GM23338 (cell line): ENCODE measurements around the gene USH2A. TPM values are rescaled to one million over a fixed set of nuclear protein-coding genes. Genes with fewer than 3 reads are reported as not detected.

Source experiments
- ATAC-seq: fragments of 200-7000 bp; cut with Tn5 transposase; 3 replicates; pipeline ENCODE4 v1.9.1; 2020
- DNase-seq: peaks from one replicate; pipeline ENCODE4 v3.0.0-alpha.2; 2015; ENCODE audit warnings: low spot score
- H2AFZ ChIP-seq: fragments of 200-600 bp; sonication (generic); 2 replicates; pipeline ENCODE4 v1.8.0; 2016; ENCODE audit warnings: antibody characterized with exemption, mild to moderate bottlenecking, moderate library complexity
- H3F3A ChIP-seq: fragments of 200-600 bp; sonication (generic); replicated peaks from 2 replicates; pipeline ENCODE4 v1.8.0; 2017; ENCODE audit warnings: antibody characterized with exemption, mixed run types, low read depth
- H3K27ac ChIP-seq: fragments of 200-600 bp; sonication (generic); 2 replicates; pipeline ENCODE4 v1.6.1; 2016; ENCODE audit warnings: low read depth
- H3K27me3 ChIP-seq: fragments of 200-600 bp; sonication (generic); 2 replicates; pipeline ENCODE4 v1.8.0; 2016; ENCODE audit warnings: mild to moderate bottlenecking, mixed run types, moderate library complexity; ENCODE audit not compliant: insufficient read depth
- H3K36me3 ChIP-seq: fragments of 200-600 bp; sonication (generic); 2 replicates; pipeline ENCODE4 v1.8.0; 2016; ENCODE audit warnings: mild to moderate bottlenecking; ENCODE audit not compliant: insufficient read depth
- H3K4me1 ChIP-seq: fragments of 200-600 bp; sonication (generic); 2 replicates; pipeline ENCODE4 v1.8.0; 2016; ENCODE audit warnings: mild to moderate bottlenecking, moderate library complexity; ENCODE audit not compliant: insufficient read depth
- H3K4me2 ChIP-seq: fragments of 200-600 bp; sonication (generic); 2 replicates; pipeline ENCODE4 v1.7.1; 2017; ENCODE audit warnings: mixed run types
- H3K4me3 ChIP-seq: fragments of 200-600 bp; sonication (generic); 2 replicates; pipeline ENCODE4 v1.6.1; 2016; ENCODE audit warnings: mixed run types
- H3K79me2 ChIP-seq: fragments of 200-600 bp; sonication (generic); replicated peaks from 2 replicates; pipeline ENCODE4 v1.8.0; 2017; ENCODE audit warnings: mild to moderate bottlenecking; ENCODE audit not compliant: insufficient read depth
- H3K9me2 ChIP-seq: fragments of 200-600 bp; sonication (generic); 2 replicates; pipeline ENCODE4 v1.8.0; 2017; ENCODE audit not compliant: insufficient read depth
- H4K20me1 ChIP-seq: fragments of 200-600 bp; sonication (generic); replicated peaks from 2 replicates; pipeline ENCODE4 v1.8.0; 2017; ENCODE audit warnings: mild to moderate bottlenecking; ENCODE audit not compliant: insufficient read depth
- H3K27ac Mint-ChIP-seq: 2 replicates; pipeline ENCODE4 v1.8.0; 2020; ENCODE audit warnings: inconsistent platforms, mild to moderate bottlenecking, moderate library complexity, mixed read lengths
- H3K27me3 Mint-ChIP-seq: 3 replicates; pipeline ENCODE4 v1.8.0; 2022; ENCODE audit warnings: low read depth, mild to moderate bottlenecking, moderate library complexity, mixed read lengths, inconsistent platforms; ENCODE audit not compliant: insufficient read depth, poor library complexity
- H3K36me3 Mint-ChIP-seq: 3 replicates; pipeline ENCODE4 v1.8.0; 2021; ENCODE audit warnings: low read depth, mild to moderate bottlenecking, inconsistent platforms, moderate library complexity, mixed read lengths
- H3K4me1 Mint-ChIP-seq: 3 replicates; pipeline ENCODE4 v1.8.0; 2020; ENCODE audit warnings: mild to moderate bottlenecking, inconsistent platforms, mixed read lengths
- H3K4me3 Mint-ChIP-seq: 3 replicates; pipeline ENCODE4 v1.8.0; 2021; ENCODE audit warnings: moderate library complexity, mild to moderate bottlenecking, inconsistent platforms, mixed read lengths
- H3K9me3 Mint-ChIP-seq: 3 replicates; pipeline ENCODE4 v1.8.0; 2020; ENCODE audit warnings: moderate library complexity, mild to moderate bottlenecking, inconsistent platforms, mixed read lengths
- CREB1 ChIP-seq: fragments of 250-450 bp; sonication (Bioruptor Pico); IDR thresholded peaks from 2 replicates; pipeline ENCODE4 v1.5.0; 2020; ENCODE audit warnings: low read depth, mild to moderate bottlenecking, moderate library complexity
- EZH2 ChIP-seq: fragments of 200-600 bp; sonication (generic); IDR thresholded peaks from one replicate; pipeline ENCODE4 v1.8.0; 2017; ENCODE audit warnings: antibody characterized with exemption, mild to moderate bottlenecking, low read depth; ENCODE audit not compliant: unreplicated experiment
- JUNB ChIP-seq: IDR thresholded peaks from one replicate; pipeline ENCODE4 v1.6.1; 2016; ENCODE audit warnings: antibody characterized with exemption; ENCODE audit not compliant: unreplicated experiment
- NANOG ChIP-seq: IDR thresholded peaks from 2 replicates; pipeline ENCODE4 v1.6.1; 2016; ENCODE audit warnings: antibody characterized with exemption, borderline replicate concordance
- REST ChIP-seq: IDR thresholded peaks from one replicate; pipeline ENCODE4 v1.6.1; 2018; ENCODE audit warnings: antibody characterized with exemption; ENCODE audit not compliant: unreplicated experiment
- STAT1 ChIP-seq: IDR thresholded peaks from one replicate; pipeline ENCODE4 v1.6.1; 2016; ENCODE audit warnings: antibody characterized with exemption; ENCODE audit not compliant: unreplicated experiment
- ZNF114 ChIP-seq: fragments of 250-450 bp; sonication (Bioruptor Pico); IDR thresholded peaks from 2 replicates; pipeline ENCODE4 v1.5.0; 2020; ENCODE audit warnings: mild to moderate bottlenecking, moderate library complexity
- ZNF331 ChIP-seq: fragments of 250-450 bp; sonication (Bioruptor Pico); IDR thresholded peaks from 2 replicates; pipeline ENCODE4 v1.5.0; 2020; ENCODE audit warnings: low read depth, mild to moderate bottlenecking, moderate library complexity
- polyA plus RNA-seq: library from polyadenylated mRNA; unstranded; fragments of >200 nt; fragmentation: Nextera tagmentation; extraction: Ambion mirVana; gene quantifications from 2 replicates; pipeline ENCODE4 v1.2.1, GENCODE V29; 2016
- total RNA-seq: library from RNA; depleted of rRNA; stranded (reverse); fragments of >200 nt; shearing (Covaris generic); gene quantifications from 2 replicates; pipeline ENCODE4 v1.2.3, GENCODE V29; 2014
- TF ChIP-seq, protein P1 (sequence below): IDR thresholded peaks from 2 replicates; pipeline ENCODE4 v1.6.1; 2016; ENCODE audit warnings: antibody characterized with exemption
- TF ChIP-seq, protein P2 (sequence below), 2 experiments: fragments of 200-600 bp in 1 of 2; sonication (generic) in 1 of 2; conservative IDR thresholded peaks; 2 replicates each; pipeline versions ENCODE4 v1.5.1 to v1.6.1; 2016 to 2017; ENCODE audit warnings: antibody characterized with exemption in 2 of 2, low read depth in 2 of 2, mild to moderate bottlenecking in 2 of 2, moderate library complexity in 1 of 2

The USH2A gene
- total and polyA plus RNA-seq, 2 experiments from 2014 or later, result 0.03 TPM

DNA sequence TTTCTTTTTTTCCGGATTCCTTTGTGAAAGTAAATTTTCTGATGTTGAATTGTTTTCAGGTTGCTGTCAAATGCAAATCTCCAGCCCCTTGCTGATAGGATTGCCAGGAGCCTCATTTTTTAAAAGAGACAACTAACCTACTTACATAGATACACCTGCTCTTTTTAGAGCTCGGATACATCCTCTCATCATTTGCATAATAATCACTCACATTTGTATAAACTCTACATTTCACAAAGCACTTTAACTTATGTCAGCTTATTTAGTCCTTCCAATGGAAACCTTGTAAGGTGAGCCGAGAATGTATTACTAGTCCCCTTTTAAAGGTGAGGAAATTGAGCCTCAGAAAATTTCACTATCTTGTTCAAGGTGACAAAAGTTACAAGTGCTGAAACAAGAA lies 771.4 kb downstream of the USH2A start:
- no peaks in the 10 kb centered on the region for H3F3A ChIP-seq
- H3K36me3 Mint-ChIP-seq, result no peaks in the 10 kb centered on the region; the same call in 2 of the 3 replicates
- H3K27me3 Mint-ChIP-seq, result peaks cover 6% of the 10 kb centered on the region
- no peaks in the 10 kb centered on the region for H3K9me3 Mint-ChIP-seq
- H3K4me1 ChIP-seq, result peaks cover 53% of the 10 kb centered on the region
- H3K4me1 Mint-ChIP-seq, result peaks cover 59% of the 10 kb centered on the region
- peak overlapping the region; percentile 70; the same call in 1 of the 2 replicates for H3K27ac ChIP-seq
- DNase-seq, result peak; percentile 49
- peak overlapping the region; percentile 56 for H3K4me3 Mint-ChIP-seq
- H3K9me2 ChIP-seq, result no peaks in the 10 kb centered on the region
- H2AFZ ChIP-seq, result no peak overlapping the region
- no peaks in the 10 kb centered on the region for H3K36me3 ChIP-seq
- peak overlapping the region; percentile 60 for H3K27ac Mint-ChIP-seq
- peak overlapping the region; percentile 69 for H3K4me2 ChIP-seq
- no peaks in the 10 kb centered on the region for H4K20me1 ChIP-seq
- TF ChIP-seq CREB1 (CRISPR knock-in tag), result no peak
- peak; percentile 83 for TF ChIP-seq NANOG
- H3K79me2 ChIP-seq, result no peaks in the 10 kb centered on the region
- peak; percentile 78 for ATAC-seq
- no peaks in the 10 kb centered on the region for H3K27me3 ChIP-seq
- H3K4me3 ChIP-seq, result peak overlapping the region; percentile 37

DNA sequence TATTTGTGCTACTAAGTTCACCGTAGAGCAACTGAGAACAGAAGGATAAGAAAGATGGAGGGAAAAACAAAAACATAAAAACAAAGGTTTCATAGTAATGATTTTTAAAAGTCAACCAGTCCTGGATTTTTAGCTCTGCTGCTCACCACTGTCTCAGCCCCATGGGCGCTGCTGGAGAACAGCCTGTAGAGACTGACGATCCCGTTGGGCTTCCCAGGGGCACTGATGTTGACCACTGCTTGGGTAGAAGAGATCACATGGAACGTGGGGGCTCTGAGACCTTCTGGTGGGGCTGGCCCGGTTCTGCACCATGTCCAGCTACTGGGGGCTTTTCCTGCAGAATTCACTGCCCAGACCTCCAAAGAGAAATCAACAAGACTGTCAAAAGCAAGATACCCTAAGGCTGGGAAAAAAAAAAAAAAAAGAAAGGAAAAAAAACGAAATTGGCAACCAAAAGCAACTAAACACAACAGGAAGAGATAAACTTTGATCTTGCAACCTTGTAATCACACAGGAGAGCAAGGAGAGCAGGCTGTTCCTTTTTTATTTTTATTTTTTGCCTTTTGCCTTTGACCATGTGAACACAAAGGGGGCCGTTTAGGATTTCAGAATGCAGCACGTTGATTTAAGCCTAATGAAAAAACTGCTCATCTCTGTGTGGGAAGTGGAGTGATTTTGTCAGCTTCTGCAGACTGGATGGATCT lies 772.6 kb downstream of the USH2A start:
- no peaks in the 10 kb centered on the region for H3K9me2 ChIP-seq
- Mint-ChIP-seq H3K4me3 (no peak overlapping the region; the same call in 2 of the 3 replicates), H3K27me3 (peaks cover 6% of the 10 kb centered on the region), H3K36me3 (no peaks in the 10 kb centered on the region; the same call in 2 of the 3 replicates), H3K4me1 (peaks cover 59% of the 10 kb centered on the region), H3K27ac (peak overlapping the region; percentile 95), H3K9me3 (no peaks in the 10 kb centered on the region)
- no peak for DNase-seq
- peak overlapping the region; percentile 20 for H3K4me3 ChIP-seq
- peaks cover 53% of the 10 kb centered on the region for H3K4me1 ChIP-seq
- H3F3A ChIP-seq, result no peaks in the 10 kb centered on the region
- H3K36me3 ChIP-seq, result no peaks in the 10 kb centered on the region
- no peak overlapping the region; the same call in 1 of the 2 replicates for H3K27ac ChIP-seq
- no peaks in the 10 kb centered on the region for H4K20me1 ChIP-seq
- ATAC-seq, result peak; percentile 46; the same call in 2 of the 3 replicates
- no peak overlapping the region for H2AFZ ChIP-seq
- H3K79me2 ChIP-seq, result no peaks in the 10 kb centered on the region
- H3K4me2 ChIP-seq, result peak overlapping the region; percentile 69
- H3K27me3 ChIP-seq, result no peaks in the 10 kb centered on the region
- TF ChIP-seq, protein P1, sequence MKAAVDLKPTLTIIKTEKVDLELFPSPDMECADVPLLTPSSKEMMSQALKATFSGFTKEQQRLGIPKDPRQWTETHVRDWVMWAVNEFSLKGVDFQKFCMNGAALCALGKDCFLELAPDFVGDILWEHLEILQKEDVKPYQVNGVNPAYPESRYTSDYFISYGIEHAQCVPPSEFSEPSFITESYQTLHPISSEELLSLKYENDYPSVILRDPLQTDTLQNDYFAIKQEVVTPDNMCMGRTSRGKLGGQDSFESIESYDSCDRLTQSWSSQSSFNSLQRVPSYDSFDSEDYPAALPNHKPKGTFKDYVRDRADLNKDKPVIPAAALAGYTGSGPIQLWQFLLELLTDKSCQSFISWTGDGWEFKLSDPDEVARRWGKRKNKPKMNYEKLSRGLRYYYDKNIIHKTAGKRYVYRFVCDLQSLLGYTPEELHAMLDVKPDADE, result no peak
- TF ChIP-seq ZNF114 (no peak), STAT1 (no peak), EZH2 (no peak), CREB1 (CRISPR knock-in tag) (no peak), NANOG (no peak), JUNB (no peak), ZNF331 (CRISPR knock-in tag) (no peak), REST (no peak)
- TF ChIP-seq, protein P2, sequence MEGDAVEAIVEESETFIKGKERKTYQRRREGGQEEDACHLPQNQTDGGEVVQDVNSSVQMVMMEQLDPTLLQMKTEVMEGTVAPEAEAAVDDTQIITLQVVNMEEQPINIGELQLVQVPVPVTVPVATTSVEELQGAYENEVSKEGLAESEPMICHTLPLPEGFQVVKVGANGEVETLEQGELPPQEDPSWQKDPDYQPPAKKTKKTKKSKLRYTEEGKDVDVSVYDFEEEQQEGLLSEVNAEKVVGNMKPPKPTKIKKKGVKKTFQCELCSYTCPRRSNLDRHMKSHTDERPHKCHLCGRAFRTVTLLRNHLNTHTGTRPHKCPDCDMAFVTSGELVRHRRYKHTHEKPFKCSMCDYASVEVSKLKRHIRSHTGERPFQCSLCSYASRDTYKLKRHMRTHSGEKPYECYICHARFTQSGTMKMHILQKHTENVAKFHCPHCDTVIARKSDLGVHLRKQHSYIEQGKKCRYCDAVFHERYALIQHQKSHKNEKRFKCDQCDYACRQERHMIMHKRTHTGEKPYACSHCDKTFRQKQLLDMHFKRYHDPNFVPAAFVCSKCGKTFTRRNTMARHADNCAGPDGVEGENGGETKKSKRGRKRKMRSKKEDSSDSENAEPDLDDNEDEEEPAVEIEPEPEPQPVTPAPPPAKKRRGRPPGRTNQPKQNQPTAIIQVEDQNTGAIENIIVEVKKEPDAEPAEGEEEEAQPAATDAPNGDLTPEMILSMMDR (conservative IDR thresholded peaks at IDR 0.05; ENCODE audit: low read depth in 2 of 2), result no peak
